GM19468 (cell line): ENCODE results near the gene FBL.
A peak's percentile ranks its signal among the peaks of the same experiment; 100 is the strongest.
"Not testable (repeated sequence)": the region's sequence is repeated elsewhere in the genome, so short reads cannot be mapped to it uniquely, and the experiment has no call there.

ENCODE experiments used
- ATAC-seq: cut with Tn5 transposase; IDR thresholded peaks from one replicate; pipeline ENCODE4 v1.9.1; 2021; ENCODE audit warnings: mild to moderate bottlenecking, moderate library complexity, moderate number of reproducible peaks; ENCODE audit not compliant: unreplicated experiment; ENCODE audit errors: extremely low read depth

The FBL gene

GRCh38 chr19:39845933-39846677 lies at the start of gene FBL:
FBL (minus strand) TSS chr19:39846379; CDS start chr19:39846300, 79 bp downstream.
- peak; percentile 70 for ATAC-seq

GRCh38 chr19:39895096-39895495 lies 48.9 kb upstream of the FBL start:
- not testable (repeated sequence) for ATAC-seq

DNA sequence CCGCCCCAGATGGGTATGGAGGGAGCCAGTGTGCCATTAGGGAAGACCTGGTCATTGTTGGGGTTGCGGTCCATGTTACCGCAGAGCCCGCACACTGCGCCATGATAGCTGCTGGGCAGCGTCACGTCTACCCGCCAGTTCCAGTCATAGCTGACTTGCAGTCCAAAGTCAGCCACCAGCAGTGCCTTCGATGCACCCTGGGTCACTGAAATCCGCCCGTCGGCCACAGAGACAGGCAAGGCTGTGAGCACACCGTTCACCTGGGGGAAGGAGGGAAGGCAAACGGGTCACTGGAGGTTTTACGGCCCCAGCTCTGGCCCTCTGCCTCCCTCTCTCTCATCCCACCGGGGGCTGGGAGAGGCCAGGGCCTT lies 48.0 kb upstream of the FBL start:
- not testable (repeated sequence) for ATAC-seq

- ATAC-seq = not testable (repeated sequence)
These were observed 47.4 kb upstream of the FBL start for GRCh38 chr19:39893366-39894235.

GRCh38 chr19:39892506-39892902 lies 46.3 kb upstream of the FBL start:
- not testable (repeated sequence) for ATAC-seq

DNA sequence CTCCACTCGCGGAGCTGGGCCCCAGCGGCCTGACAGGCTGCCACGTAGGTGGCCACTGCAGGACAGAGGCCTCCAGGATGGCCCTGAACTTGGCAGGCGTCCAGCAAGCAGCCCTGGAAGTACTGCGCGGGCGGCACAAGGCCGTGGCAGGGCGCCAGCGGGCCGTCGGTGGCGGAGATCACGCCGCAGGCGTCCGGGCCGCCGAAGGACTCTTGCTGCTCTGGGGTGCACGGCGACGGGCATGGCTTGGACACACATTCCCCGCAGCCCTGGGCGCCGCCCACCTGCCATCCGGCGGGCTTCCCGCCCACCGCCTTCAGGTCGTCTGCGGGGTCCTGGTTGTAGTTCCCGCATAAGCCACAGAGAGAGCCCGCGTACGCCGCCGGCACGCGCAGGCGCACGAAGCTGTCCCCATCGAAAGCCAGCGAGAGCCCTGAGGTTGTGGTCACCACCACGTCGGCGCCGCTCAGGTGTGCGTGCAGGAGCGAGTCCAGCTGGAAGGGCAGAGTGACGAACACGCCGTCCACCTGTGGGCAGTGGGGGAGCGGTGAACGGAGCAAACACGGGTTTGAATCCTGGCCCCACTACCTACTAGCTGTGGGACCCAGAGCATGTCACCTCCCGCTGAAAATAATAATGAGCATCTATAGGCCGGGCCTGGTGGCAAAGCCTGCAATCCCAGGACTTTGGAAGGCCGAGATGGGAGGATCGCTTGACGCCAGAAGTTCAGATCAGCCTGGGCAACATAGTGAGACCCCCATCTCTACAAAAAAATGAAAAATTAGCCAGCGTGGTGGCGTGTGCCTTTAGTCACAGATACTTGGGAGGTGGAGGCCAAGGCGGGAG lies 45.7 kb upstream of the FBL start:
- not testable (repeated sequence) for ATAC-seq

DNA sequence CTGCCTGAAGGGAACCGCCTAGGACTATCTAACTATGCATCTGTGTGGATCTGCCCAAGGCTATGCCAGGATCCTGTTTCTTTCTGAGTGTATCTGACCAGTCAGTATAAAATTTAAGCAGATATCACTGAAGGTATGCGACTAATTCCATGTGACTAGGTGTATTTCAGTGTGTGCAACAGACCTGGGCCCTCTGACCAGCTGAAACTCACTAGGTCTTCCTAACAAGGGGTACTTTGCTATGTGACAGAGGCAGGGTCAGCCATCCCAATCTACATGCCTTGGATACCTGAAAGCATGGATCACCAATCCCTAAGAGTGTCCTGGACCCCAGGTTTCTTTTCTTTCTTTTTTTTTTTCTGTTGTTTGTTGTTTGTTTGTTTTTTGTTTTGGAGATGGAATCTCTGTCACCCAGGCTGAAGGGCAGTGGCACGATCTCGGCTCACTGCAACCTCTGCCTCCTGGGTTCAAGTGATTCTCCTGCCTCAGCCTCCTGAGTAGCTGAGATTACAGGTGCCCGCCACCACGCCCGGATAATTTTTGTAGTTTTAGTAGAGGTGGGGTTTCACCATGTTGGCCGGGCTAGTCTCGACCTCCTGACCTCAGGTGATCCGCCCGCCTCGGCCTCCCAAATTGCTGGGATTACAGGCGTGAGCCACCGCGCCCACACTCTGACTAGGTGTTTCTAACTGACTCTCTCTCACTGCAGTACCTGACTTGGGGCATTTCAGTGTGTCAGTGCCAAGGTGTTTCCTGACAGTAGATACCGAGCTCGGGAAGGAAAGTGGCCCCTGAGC lies 44.8 kb upstream of the FBL start:
- no peak for ATAC-seq

GRCh38 chr19:39889872-39890754 lies 43.9 kb upstream of the FBL start:
- ATAC-seq = not testable (repeated sequence)

DNA sequence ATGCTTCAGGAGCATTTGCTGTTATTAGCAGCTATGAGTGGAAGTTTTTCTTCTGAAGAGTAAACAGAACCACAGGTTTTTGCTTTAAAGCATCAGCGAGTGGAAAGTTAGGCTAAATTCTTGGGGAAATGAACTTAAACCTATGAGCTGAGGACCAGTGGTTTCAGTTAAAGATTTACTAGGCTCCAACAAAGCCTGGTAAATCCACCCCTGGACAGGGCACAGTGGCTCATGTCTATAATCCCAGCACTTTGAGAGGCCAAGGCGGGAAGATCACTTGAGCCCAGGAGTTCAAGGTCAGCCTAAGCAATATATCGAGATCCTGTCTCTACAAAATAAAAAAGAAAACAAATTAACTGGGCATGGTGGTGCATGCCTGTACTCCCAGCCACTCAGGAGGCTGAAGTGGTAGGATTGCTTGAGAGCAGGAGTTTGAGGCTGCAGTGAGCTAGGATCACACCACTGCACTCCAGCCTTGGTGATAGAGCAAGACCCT lies 41.3 kb upstream of the FBL start:
- ATAC-seq = not testable (repeated sequence)

DNA sequence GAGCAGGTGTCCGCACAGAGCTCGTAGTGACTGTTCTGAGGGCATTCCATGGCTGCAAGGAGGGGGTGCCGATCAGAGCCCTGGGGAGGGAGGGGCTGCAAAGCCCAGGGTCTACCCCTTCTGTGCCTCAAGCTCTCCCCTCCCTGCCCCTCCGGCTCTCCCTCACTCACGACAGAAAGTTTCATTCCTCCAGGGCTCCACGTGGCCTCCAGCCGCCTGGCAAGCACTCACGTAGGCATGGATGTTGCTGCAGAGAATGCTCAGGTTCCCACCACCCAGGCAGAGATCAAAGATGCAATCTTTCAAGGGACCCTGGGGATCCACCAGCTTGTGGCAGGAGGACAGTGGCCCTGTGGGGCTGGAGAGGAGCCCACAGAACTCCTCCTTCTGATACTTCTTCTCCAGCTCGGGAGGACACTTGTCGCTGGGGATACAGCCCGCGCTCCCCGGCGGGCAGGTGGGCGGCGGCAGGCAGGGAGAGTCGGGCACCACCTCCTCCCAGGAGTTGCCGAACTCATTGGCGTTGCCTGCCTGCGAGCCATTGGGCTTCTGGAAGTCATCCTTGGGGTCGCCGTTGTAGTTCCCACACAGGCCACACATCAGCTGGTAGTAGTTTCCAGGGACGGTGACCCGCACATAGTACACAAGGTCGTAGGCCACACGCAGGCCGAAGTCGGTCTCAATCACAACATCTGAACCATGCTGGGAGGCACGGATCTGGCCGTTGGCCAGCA lies 39.8 kb upstream of the FBL start:
- not testable (repeated sequence) for ATAC-seq

- ATAC-seq = not testable (repeated sequence)
These were observed 38.5 kb upstream of the FBL start for GRCh38 chr19:39884721-39885120.

DNA sequence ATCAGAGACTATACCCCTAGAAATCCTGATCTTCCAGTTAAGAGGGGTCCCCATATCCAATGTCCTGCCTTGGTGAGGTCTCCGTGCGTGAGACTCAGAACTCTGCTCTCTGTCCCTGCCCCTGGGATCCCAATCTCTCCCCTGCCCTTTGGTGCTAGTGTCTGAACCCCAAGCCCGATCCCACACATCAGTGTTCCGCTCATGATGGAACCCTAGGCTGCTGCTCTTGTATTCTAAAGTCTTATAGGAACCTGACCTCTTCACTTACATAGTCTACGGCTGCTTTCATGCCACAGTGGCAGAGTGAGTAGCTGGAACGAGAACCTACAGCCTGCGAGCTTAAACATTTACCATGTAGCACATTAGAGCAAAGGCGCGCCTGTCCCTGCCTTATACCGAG lies 36.5 kb upstream of the FBL start:
- not testable (repeated sequence) for ATAC-seq

GRCh38 chr19:39881495-39882110 lies 35.4 kb upstream of the FBL start:
- not testable (repeated sequence) for ATAC-seq

DNA sequence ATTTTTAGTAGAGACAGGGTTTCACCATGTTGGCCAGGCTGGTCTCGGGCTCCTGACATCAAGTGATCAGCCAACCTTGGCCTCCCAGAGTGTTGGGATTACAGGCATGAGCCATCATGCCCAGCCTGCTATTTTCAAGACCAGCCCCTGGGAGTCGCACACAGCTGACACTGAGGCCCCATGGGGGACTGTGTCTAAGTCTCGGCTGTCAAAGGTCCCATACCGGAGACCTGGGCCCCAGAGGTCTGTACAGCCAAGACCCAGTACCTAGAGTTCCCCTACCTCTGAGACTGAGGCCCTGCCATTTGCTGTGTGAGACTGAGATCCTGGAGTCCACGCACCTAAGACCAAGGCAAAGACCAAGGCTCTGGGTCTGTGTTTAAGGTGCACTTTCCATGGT lies 34.1 kb upstream of the FBL start:
- ATAC-seq = not testable (repeated sequence)

GRCh38 chr19:39879796-39880195 lies 33.6 kb upstream of the FBL start:
- not testable (repeated sequence) for ATAC-seq

- ATAC-seq = not testable (repeated sequence)
These were observed 32.7 kb upstream of the FBL start for GRCh38 chr19:39878866-39879265.

- no peak for ATAC-seq
These were observed 32.2 kb upstream of the FBL start for GRCh38 chr19:39878398-39878797.
